ENCODE data around the gene CALN1. TPM values are rescaled to one million over a fixed set of nuclear protein-coding genes. Genes with fewer than 3 reads are reported as not detected.

Gene CALN1
- total and polyA plus RNA-seq, 2 of the 8 experiments (the other 6 are each of a cell fraction or from before 2014, with no cell fraction given): 6.4 to 15.2 TPM

DNA sequence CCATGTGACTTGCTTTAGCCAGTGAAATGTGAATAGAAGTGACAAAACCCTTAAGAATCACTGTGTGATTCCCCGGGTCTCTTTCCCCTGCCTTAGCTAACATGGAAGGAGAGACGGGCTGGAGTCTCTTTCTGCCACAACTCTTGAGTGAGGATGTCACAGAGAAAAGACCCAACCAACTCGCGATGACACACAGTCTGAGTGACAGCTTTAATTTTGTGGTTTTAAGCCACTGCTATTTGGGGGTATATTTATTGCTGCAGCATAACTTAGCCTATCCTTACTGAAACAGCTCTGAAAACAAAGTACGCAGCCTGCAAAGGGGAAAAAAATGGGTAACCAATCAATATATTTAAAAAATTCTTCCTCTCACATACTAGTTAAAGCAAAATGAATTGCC is 319.4 kb downstream of the CALN1 start (continued):
- TF ChIP-seq, protein P1, sequence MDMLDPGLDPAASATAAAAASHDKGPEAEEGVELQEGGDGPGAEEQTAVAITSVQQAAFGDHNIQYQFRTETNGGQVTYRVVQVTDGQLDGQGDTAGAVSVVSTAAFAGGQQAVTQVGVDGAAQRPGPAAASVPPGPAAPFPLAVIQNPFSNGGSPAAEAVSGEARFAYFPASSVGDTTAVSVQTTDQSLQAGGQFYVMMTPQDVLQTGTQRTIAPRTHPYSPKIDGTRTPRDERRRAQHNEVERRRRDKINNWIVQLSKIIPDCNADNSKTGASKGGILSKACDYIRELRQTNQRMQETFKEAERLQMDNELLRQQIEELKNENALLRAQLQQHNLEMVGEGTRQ (IDR thresholded peaks at IDR 0.05; ENCODE audit: low read length): no peak
- TF ChIP-seq RNF2 (IDR thresholded peaks at IDR 0.05; ENCODE audit: borderline replicate concordance, low read depth, low read length, missing control alignments, poor library complexity, severe bottlenecking): no peak

Measured in H1 (cell line).